HG02840 (cell line): ENCODE measurements around the gene DNAJA3.
A peak's percentile ranks its signal among the peaks of the same experiment; 100 is the strongest.

Experiments
- ATAC-seq: cut with Tn5 transposase; IDR thresholded peaks from one replicate; pipeline ENCODE4 v1.9.1; 2021; ENCODE audit warnings: mild to moderate bottlenecking, moderate library complexity, moderate number of reproducible peaks; ENCODE audit not compliant: unreplicated experiment, low FRiP score

Gene DNAJA3

DNA sequence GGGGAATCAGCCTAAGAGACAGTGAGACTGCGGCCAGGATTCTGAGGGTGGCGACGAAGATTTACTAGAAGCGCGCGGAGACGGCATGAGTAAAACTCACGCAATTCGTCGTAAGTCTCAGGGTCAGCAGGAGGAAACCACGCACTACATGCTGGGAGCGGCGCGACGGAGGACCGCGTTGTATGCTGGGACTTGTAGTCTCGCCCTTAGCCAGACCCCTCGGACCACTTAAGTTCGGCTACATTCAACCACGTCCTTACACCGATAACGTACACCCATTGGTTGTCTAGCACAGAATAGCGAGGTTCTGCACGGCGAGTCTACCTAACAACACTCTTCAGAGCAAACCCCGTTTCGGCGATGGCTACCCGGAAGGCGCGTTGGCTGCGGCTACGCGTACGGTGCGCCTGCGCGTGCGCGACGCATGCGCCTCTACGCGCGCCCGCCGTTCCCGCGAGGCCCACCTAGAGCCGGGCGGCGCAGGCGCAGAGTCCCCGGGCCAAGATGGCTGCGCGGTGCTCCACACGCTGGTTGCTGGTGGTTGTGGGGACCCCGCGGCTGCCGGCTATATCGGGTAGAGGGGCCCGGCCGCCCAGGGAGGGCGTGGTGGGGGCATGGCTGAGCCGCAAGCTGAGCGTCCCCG, at the start of gene DNAJA3:
DNAJA3 (plus strand) TSS at position 491 of the 643 bp plus-strand sequence; CDS start at position 505, 14 bp downstream.
- peak; percentile 87 for ATAC-seq

DNA sequence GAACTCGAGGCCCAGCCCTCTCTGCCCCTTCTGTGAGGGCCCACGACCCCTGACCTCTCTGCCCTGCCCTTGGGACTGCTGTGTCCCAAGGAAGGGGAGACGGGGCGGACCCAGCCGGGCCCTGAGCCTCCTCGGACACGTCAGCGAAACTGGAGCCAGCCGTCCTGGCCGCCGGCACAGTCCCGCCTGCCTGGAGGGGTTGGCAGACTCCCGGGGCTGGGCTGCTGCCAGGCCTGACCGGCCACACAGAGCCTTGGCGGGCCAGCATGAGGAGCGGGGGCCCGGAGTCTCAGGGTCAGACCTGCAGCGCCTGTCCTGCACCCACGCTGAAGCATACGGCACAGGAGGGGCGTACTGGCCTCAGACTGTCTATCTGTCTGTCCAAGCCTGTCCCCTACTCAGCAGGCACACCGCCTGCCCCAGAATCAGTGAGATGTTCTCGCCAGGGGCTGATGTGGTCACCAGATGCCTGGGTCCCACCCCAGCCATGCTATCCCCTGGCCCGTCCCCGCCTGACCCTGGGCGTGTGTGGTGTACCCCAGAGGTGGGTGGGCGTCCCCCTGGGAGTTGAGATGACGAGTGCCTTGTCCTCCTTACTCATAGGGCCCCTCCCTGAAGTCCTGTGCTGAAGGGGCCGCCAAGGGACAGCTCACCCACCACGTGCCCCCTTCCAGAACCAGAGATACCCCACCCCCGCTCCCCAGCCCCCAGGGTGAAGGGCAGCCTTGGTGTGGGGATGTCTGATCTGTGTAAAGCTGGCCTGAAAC, 49.4 kb upstream of the DNAJA3 start:
- ATAC-seq: no peak

DNA sequence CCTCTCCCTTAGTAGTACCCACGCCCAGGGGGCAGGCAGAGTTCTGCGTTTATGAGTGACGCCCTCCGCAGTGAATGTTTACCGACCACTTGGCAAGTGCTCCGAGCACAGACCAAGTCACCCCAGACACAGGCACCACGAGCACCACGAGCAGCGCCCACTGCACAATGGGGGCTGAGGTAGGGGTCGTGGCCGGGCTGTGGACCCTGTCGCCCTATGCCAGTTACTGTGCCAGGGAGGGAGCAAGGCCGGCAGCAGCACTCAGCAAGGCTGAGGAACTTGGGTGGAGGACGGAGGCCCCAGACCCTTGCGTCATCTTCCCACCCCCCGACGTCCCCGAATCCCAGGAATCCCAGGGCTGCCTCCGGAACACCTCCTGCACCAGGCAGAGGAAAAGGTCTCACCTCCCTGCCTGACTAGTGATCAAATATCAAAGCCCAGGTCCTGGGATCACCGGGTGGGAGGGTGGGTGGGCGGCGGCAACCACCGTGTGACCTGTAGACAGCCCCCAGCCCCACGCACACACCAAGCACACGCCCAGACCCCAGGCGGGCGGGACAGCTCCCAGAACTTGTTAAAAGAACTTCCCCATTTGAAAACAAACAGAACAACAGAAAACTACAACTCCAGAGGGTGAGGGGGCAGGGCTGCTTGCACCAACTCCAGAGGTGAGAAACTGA, 48.6 kb upstream of the DNAJA3 start:
- no peak for ATAC-seq

DNA sequence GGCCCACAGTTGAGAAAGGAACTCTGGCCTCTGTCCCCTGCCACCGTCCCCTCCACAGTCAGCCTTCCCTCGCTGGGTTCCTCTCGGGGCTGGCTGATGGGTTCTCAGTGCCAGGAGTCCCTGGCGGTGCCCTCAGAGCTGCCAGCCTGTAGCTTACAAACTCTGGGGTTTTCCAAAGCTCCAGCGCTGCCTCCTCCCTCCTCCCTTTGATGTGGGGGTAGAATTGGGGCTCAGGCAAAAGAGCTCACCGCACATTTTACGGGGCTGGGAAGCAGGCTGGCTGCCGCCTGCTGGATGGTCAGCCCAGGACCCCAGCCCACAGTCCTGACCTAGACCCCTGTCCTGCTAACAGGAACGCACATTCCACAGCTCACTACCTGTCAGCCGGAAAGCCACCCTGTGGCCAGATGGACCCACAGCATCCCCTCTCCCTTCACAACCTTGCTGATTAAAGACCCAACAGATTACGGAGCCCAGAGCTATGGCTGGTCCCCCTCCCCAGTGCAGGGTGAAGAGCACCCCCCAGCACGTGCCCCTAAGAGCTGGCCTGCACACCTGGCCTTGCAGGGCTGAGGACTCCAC, 48.0 kb upstream of the DNAJA3 start:
- ATAC-seq: no peak

DNA sequence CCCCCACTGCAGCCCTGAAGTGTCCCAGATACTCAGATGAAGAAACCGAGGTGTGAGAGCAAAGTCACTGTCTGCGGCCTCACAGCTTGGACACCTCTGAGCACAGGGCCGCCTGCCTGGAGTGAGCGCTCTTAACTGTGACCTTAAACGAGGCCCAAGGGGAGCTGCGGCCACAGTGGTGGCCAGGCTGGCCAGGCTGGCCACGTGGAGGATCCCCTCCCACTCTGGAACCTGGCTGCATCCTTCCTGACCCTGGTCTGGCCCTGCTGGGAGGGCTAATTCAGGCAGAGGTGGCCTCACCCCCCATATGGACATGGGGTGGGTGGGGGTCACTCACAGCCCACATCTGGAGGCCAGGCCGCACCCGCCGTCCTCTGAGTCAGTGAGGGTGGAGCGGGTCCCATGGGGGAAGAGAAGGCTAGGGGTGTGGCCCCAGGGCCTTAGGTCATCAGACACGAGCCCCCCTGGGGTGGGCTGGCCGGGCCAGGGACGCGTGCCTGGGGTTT, 47.5 kb upstream of the DNAJA3 start:
- no peak for ATAC-seq

DNA sequence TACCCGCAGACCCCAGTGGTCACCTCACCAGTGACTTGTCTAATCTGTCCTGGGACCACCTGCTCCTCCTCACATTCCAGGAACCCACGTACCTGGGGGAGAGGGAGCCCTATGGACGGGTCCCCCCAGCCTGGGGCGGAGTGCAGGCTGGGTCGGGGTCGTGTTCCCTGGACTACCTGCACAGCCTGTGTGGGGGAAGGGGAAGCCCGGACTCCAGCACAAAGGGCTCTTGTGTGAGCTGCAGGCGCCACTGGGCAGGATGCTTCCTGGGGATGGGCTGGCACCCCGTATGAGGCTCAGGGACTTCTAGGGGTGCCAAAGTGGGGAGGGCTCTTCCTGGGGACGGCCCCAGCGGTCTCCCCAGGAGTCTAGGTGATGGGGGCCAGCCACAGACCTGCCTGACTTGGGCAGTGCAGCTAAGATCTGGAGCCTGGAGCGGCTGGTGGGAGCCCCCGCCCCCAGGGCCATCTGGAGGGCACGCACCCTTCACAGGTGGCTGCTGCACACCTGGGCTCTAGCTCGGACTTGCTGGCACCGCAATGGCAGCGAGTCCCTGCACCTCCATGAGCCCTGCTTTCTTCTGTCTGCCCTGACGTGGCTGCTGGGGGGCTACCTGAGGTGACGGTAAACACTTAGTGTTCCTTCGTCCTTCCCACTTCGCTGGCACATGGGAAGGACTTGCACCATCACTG, 46.5 kb upstream of the DNAJA3 start:
- ATAC-seq: no peak

DNA sequence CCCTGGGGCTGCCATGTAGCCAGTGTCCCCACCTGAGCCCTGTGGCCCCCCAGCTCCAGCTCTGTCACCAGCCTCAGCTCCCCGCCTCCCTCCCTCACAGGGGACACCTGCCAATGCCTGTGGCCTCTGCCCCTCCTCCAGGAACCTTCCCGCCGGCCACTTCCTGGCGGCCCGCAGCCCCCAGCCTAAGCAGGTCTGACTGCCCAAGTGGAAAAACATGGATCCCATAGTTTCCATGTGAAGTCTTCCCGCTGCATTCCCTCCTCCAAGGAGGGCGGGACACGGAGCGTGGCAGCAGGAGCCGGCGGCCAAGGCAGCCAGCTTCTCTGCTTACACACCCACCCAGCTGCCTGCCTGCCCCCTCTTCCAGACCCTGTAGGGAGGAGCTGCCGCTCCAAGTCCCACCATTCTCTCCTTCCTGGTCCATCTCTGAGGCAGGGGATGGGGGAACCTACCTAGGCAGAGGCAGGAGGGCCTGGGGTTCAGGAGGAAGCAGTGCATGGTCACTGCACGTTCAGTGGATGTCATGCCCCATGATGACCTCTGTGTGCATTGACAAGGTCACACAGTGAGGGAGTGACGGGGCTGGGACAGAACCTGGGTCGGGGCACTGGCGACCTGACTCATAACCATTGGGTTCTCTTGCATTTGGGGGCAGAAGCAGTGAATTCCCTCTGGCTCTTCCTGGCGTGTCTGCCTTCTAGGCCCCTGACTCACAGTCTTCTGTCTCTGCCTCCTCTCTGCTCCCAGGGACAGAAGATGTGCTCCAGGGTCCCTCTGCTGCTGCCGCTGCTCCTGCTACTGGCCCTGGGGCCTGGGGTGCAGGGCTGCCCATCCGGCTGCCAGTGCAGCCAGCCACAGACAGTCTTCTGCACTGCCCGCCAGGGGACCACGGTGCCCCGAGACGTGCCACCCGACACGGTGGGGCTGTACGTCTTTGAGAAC, 45.3 kb upstream of the DNAJA3 start:
- no peak for ATAC-seq

DNA sequence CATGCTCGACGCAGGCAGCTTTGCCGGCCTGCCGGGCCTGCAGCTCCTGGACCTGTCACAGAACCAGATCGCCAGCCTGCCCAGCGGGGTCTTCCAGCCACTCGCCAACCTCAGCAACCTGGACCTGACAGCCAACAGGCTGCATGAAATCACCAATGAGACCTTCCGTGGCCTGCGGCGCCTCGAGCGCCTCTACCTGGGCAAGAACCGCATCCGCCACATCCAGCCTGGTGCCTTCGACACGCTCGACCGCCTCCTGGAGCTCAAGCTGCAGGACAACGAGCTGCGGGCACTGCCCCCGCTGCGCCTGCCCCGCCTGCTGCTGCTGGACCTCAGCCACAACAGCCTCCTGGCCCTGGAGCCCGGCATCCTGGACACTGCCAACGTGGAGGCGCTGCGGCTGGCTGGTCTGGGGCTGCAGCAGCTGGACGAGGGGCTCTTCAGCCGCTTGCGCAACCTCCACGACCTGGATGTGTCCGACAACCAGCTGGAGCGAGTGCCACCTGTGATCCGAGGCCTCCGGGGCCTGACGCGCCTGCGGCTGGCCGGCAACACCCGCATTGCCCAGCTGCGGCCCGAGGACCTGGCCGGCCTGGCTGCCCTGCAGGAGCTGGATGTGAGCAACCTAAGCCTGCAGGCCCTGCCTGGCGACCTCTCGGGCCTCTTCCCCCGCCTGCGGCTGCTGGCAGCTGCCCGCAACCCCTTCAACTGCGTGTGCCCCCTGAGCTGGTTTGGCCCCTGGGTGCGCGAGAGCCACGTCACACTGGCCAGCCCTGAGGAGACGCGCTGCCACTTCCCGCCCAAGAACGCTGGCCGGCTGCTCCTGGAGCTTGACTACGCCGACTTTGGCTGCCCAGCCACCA, 44.4 kb upstream of the DNAJA3 start:
- ATAC-seq: no peak

DNA sequence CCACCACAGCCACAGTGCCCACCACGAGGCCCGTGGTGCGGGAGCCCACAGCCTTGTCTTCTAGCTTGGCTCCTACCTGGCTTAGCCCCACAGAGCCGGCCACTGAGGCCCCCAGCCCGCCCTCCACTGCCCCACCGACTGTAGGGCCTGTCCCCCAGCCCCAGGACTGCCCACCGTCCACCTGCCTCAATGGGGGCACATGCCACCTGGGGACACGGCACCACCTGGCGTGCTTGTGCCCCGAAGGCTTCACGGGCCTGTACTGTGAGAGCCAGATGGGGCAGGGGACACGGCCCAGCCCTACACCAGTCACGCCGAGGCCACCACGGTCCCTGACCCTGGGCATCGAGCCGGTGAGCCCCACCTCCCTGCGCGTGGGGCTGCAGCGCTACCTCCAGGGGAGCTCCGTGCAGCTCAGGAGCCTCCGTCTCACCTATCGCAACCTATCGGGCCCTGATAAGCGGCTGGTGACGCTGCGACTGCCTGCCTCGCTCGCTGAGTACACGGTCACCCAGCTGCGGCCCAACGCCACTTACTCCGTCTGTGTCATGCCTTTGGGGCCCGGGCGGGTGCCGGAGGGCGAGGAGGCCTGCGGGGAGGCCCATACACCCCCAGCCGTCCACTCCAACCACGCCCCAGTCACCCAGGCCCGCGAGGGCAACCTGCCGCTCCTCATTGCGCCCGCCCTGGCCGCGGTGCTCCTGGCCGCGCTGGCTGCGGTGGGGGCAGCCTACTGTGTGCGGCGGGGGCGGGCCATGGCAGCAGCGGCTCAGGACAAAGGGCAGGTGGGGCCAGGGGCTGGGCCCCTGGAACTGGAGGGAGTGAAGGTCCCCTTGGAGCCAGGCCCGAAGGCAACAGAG, 43.5 kb upstream of the DNAJA3 start:
- ATAC-seq: no peak

DNA sequence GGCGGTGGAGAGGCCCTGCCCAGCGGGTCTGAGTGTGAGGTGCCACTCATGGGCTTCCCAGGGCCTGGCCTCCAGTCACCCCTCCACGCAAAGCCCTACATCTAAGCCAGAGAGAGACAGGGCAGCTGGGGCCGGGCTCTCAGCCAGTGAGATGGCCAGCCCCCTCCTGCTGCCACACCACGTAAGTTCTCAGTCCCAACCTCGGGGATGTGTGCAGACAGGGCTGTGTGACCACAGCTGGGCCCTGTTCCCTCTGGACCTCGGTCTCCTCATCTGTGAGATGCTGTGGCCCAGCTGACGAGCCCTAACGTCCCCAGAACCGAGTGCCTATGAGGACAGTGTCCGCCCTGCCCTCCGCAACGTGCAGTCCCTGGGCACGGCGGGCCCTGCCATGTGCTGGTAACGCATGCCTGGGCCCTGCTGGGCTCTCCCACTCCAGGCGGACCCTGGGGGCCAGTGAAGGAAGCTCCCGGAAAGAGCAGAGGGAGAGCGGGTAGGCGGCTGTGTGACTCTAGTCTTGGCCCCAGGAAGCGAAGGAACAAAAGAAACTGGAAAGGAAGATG, 42.8 kb upstream of the DNAJA3 start:
- ATAC-seq: no peak

DNA sequence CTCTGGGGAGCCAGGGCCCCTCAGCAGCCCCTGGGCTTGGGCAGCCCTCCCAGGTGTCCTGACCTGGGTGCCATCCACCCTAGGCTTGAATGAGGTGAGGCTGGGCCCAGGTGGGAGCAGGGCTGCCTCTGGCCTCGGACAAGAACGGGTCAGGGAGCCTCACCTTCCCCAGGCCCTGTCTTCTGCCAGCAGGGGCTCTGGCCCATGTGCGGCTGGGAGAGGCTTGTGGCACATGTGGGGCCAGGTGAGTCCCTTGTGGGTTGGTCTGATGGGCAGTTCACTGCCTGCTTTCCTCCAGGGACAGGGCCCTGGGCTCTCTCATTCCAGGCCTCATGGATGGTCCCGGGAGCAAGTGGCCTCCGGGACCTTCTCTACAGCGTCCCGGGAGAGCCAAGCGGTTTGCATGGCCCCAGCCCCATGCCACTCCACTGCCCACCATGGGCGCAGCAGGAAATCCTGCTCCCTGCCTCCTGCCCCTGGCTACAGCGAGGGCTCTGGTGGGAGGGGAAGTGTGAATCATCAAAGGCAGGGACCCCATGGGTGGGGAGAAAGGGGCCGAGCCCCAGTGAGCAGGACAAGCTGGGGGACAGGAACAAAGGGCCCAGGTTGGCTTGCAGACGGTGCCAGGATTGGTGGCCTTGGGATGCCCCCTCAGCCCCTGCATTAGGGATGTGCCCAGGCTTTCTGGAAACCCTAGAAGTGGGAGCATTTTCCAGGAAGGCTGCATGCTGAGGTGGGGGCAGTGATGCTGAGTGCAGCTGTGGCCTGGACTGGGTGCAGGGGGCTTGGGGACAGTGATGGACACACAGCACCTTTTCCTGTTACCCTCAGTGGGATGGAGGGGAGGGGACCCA, 41.9 kb upstream of the DNAJA3 start:
- ATAC-seq: no peak

DNA sequence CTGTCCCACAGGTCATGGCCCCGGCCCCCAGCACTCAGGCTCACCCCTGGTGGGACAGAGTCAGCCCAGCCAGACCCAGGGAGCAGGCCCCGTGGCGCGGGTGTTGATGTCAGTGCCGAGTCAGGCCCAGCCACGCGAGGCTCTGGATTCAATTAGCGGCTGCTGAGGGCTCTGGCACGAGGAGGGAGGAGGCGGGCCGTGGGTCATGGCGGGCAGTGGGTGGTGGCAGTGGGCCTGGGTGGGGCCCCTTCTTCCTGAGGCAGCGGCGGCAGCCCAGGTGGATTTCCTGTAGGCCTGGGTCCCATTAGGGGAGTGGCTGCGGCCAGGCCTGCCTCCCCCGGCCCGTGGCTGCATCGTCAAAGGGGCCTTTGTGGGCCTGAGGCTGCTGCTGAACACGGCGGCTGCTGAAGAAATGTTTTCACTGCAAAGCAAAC, 41.1 kb upstream of the DNAJA3 start:
- ATAC-seq: no peak

DNA sequence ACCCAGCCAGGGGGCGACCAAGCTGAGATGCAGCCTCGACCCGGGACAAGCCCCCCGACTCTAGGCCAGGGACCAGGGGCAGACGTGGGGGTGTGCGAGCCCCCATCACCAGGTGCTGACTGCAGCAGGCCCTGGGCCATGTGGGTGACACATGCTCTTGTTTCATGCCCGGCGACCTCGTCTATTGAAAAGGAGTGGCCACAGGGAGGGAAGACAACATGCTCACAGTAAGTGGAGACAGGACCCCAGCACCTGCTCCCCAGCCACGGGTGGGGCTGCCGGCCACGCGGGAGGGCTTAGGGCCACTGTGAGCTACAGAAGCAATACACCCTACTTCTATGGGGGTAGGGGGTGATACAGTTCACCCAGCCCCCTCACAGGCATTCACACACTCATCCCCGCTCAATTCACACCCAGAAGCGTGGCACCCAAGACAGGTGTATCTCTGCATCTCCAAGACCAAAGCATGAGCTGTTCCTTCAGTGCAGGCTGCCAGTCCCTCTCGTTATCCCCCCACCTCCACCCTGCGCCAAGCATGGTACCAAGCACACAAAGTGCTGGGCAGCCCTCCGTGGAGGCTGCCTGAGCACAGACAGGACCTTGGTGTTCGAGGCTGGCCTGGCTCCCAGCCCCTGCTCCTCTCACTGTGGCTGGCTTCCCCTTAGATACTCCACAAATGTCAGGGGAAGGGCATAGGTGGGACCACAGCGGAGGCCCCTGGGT, 40.4 kb upstream of the DNAJA3 start:
- no peak for ATAC-seq

DNA sequence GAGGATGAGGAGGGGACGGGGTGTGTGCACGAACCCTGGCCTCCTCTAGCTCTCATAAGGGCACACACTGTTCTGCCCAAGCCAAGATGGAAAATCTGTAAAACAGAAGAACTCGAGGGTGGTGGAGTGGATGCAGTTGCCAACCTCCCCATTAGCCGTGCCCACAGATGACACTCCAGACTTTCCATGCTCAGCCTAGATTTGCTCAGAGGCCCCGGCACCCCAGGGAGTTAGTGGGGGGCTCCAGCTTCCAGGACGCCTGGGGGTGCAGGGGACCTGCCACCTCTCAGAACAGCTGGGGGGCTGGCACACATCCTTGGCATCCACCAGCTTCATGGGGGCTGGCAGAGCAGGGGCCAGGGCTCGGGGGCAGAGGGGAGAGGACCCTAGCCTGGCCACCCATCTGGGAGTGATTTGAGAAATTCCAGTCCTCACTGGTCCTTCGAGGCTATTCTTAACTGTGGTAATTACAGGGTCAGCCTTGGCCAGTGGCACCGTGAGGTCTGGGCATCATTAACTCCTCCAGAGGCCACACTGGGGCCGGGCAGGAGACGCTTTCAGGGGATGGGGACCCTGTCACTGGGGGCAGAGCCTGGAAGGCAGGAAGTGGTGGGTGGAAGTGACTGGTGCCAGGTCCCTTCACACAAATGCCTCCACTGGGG, 39.7 kb upstream of the DNAJA3 start:
- ATAC-seq: no peak

DNA sequence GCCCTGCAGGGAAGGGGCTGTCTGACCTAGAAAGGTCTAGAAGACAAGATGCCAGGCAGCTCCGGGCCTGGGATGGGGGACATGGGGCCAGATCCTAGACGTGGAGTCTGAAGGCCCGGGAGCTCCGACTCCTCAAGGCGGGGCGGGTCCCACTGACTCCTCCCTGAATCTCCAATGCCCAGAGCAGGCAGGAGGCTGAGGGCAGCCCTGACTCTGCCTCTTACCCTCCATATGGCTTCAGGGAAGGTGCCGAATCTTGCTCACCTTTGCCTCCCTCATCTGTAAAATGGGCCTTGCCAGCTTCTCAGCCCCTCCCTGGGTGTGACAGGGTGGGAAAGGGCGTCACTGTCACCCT, 39.2 kb upstream of the DNAJA3 start:
- no peak for ATAC-seq
